ENCODE data around the gene FXR2. TPM values are rescaled to one million over a fixed set of nuclear protein-coding genes. Genes with fewer than 3 reads are reported as not detected.

FXR2 gene
- total RNA-seq, 3 donors from 2014 or later (not counting 1 experiment from before 2014, with no cell fraction given): 23.7 to 40.2 (median 29.5) TPM

DNA sequence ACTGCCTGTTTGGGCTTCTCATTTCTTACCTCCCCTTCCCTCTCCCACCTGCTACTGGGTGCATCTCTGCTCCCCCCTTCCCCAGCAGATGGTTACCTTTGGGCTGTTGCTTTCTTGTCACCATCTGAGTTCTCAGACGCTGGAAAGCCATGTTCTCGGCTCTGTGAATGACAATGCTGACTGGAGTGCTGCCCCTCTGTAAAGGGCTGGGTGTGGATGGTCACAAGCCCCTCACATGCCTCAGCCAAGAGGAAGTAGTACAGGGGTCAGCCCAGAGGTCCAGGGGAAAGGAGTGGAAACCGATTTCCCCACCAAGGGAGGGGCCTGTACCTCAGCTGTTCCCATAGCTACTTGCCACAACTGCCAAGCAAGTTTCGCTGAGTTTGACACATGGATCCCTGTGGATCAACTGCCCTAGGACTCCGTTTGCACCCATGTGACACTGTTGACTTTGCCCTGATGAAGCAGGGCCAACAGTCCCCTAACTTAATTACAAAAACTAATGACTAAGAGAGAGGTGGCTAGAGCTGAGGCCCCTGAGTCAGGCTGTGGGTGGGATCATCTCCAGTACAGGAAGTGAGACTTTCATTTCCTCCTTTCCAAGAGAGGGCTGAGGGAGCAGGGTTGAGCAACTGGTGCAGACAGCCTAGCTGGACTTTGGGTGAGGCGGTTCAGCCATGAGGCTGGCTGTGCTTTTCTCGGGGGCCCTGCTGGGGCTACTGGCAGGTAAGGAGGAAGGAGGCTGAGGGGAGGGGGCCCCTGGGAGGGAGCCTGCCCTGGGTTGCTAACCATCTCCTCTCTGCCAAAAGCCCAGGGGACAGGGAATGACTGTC lies 35.5 kb downstream of the FXR2 start, which contains the start of gene CD68:
TSS of gene CD68 (plus strand) at position 638 of the 833 bp plus-strand sequence. CDS start at position 678, 40 bp downstream.
- Mint-ChIP-seq H3K4me1 (peaks cover 58 to 65% of the 10 kb centered on the region in 2 donors), H3K9me3 (no peaks in the 10 kb centered on the region), H3K4me3 (peak within 1 kb of the TSS; percentile 69), H3K27me3 (ENCODE audit: low read depth in 2 of 2) (no peaks in the 10 kb centered on the region), H3K27ac (peak within 1 kb of the TSS; percentile 93 to 98), H3K36me3 (peaks cover 15% of the 10 kb centered on the region)
- DNase-seq: peak in 1 of 2 donors; percentile 66
- Histone ChIP-seq H3K4me1 (ENCODE audit: control insufficient read depth, insufficient read depth, low read length) (peaks cover 75% of the 10 kb centered on the region), H3K27ac (ENCODE audit: low read length) (peak within 1 kb of the TSS; percentile 71), H3K27me3 (ENCODE audit: control insufficient read depth, insufficient read depth, low read length) (no peaks in the 10 kb centered on the region), H3K36me3 (ENCODE audit: control insufficient read depth, insufficient read depth, low read length) (peaks cover 47% of the 10 kb centered on the region), H3K9me3 (ENCODE audit: control insufficient read depth, insufficient read depth, low read length) (no peaks in the 10 kb centered on the region), H3K4me3 (ENCODE audit: low read length) (peak within 1 kb of the TSS; percentile 0)
- intact Hi-C loops (cut with micrococcal nuclease): no loop called here
- ATAC-seq: peak; percentile 11 to 46 (median 38)
- TF ChIP-seq CTCF (IDR thresholded peaks at IDR 0.05): no peak
- 33% methylated on average over 7 of the region's 7 CpGs for WGBS (ENCODE audit: insufficient coverage)

- Mint-ChIP-seq H3K4me1 (peaks cover 55 to 66% of the 10 kb centered on the region in 2 donors), H3K36me3 (peaks cover 15% of the 10 kb centered on the region), H3K27me3 (ENCODE audit: low read depth in 2 of 2) (no peaks in the 10 kb centered on the region), H3K4me3 (no peak overlapping the region), H3K9me3 (no peaks in the 10 kb centered on the region), H3K27ac (peak overlapping the region; percentile 93 to 98)
- intact Hi-C loops (cut with micrococcal nuclease): no loop called here
- H3K27me3 ChIP-seq (ENCODE audit: control insufficient read depth, insufficient read depth, low read length): no peaks in the 10 kb centered on the region
- DNase-seq (no peak), ATAC-seq (no peak)
- H3K4me1 ChIP-seq (ENCODE audit: control insufficient read depth, insufficient read depth, low read length): peaks cover 68% of the 10 kb centered on the region
- H3K9me3 ChIP-seq (ENCODE audit: control insufficient read depth, insufficient read depth, low read length): no peaks in the 10 kb centered on the region
- H3K27ac ChIP-seq (ENCODE audit: low read length): no peak overlapping the region
- TF ChIP-seq CTCF (IDR thresholded peaks at IDR 0.05): no peak
- H3K36me3 ChIP-seq (ENCODE audit: control insufficient read depth, insufficient read depth, low read length): peaks cover 49% of the 10 kb centered on the region
- WGBS (ENCODE audit: insufficient coverage): 92% methylated on average over 17 of the region's 17 CpGs
- H3K4me3 ChIP-seq (ENCODE audit: low read length): no peak overlapping the region
These were observed 37.1 kb downstream of the FXR2 start for GRCh38 chr17:7577327-7578199.

DNA sequence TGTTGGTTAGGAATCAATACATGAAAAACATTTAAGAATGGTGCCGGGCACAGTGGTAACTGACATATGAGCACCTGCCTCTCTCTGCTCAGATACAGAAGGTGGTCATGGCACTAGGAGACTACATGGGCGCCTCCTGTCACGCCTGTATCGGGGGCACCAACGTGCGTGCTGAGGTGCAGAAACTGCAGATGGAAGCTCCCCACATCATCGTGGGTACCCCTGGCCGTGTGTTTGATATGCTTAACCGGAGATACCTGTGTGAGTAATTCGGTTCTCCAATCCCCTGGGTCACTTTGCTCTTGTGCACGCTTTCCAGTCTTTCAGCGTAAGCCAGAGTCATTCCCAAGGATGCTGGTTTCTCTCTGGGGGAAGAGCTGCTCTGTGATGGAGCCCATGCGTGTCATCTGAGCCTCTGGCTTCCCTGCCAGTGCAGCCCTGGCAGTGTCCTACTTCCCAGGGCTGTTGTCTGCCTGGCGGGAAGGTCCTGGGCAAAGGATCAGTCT lies 38.2 kb downstream of the FXR2 start:
- no peak for TF ChIP-seq CTCF (IDR thresholded peaks at IDR 0.05)
- Histone ChIP-seq H3K36me3 (ENCODE audit: control insufficient read depth, insufficient read depth, low read length) (peaks cover 49% of the 10 kb centered on the region), H3K9me3 (ENCODE audit: control insufficient read depth, insufficient read depth, low read length) (no peaks in the 10 kb centered on the region), H3K4me3 (ENCODE audit: low read length) (no peak overlapping the region), H3K4me1 (ENCODE audit: control insufficient read depth, insufficient read depth, low read length) (peaks cover 66% of the 10 kb centered on the region), H3K27me3 (ENCODE audit: control insufficient read depth, insufficient read depth, low read length) (no peaks in the 10 kb centered on the region), H3K27ac (ENCODE audit: low read length) (no peak overlapping the region)
- Mint-ChIP-seq H3K27me3 (ENCODE audit: low read depth in 2 of 2) (no peaks in the 10 kb centered on the region), H3K4me1 (peaks cover 60 to 69% of the 10 kb centered on the region in 2 donors), H3K9me3 (no peaks in the 10 kb centered on the region), H3K27ac (peak overlapping the region; percentile 93 to 98), H3K4me3 (peak overlapping the region; percentile 21), H3K36me3 (peaks cover 15% of the 10 kb centered on the region)
- intact Hi-C loops (cut with micrococcal nuclease): no loop called here
- ATAC-seq (no peak), DNase-seq (peak in 1 of 2 donors; percentile 21)
- WGBS (ENCODE audit: insufficient coverage): 89% methylated on average over 14 of the region's 14 CpGs
